Neuronal stem cell (in vitro differentiated cells): ENCODE measurements around the gene GJA5.
A peak's percentile ranks its signal among the peaks of the same experiment; 100 is the strongest.

ENCODE experiments used
- DNase-seq: peaks from one replicate; pipeline ENCODE4 v3.0.0-alpha.2; 2013; ENCODE audit warnings: low spot score
- H2AFZ ChIP-seq: one replicate; pipeline ENCODE4 v1.6.1; 2013; ENCODE audit warnings: mild to moderate bottlenecking, low read length, inconsistent platforms
- H2AK5ac ChIP-seq: 2 replicates; pipeline ENCODE4 v1.6.1; 2013; ENCODE audit warnings: low read depth, mild to moderate bottlenecking, inconsistent platforms, low read length, moderate library complexity, mixed read lengths
- H2BK120ac ChIP-seq: 2 replicates; pipeline ENCODE4 v1.6.1; 2013; ENCODE audit warnings: low read depth, mild to moderate bottlenecking, inconsistent platforms, low read length, moderate library complexity, mixed read lengths
- H2BK12ac ChIP-seq: one replicate; pipeline ENCODE4 v1.6.1; 2013; ENCODE audit warnings: low read length, inconsistent platforms
- H2BK15ac ChIP-seq: 2 replicates; pipeline ENCODE4 v1.6.1; 2013; ENCODE audit warnings: mild to moderate bottlenecking, low read length, inconsistent platforms, mixed read lengths
- H2BK5ac ChIP-seq: one replicate; pipeline ENCODE4 v1.6.1; 2013; ENCODE audit warnings: inconsistent platforms, mild to moderate bottlenecking, low read length, moderate library complexity
- H3K14ac ChIP-seq: one replicate; pipeline ENCODE4 v1.6.1; 2013; ENCODE audit warnings: low read length, inconsistent platforms
- H3K18ac ChIP-seq: 2 replicates; pipeline ENCODE4 v1.6.1; 2013; ENCODE audit warnings: low read length, inconsistent platforms
- H3K23ac ChIP-seq: 2 replicates; pipeline ENCODE4 v1.6.1; 2013; ENCODE audit warnings: low read depth, mild to moderate bottlenecking, mixed read lengths, low read length, inconsistent platforms; ENCODE audit not compliant: poor library complexity
- H3K27ac ChIP-seq: replicated peaks from 3 replicates; pipeline ENCODE4 v1.5.1; 2013; ENCODE audit warnings: low read length, inconsistent platforms
- H3K27me3 ChIP-seq, 3 experiments: 2 replicates each; pipeline ENCODE4 v1.6.1; 2013; ENCODE audit warnings: low read length in 3 of 3, mild to moderate bottlenecking in 2 of 3, inconsistent platforms in 1 of 3, low read depth in 1 of 3, mixed read lengths in 1 of 3, moderate library complexity in 1 of 3; ENCODE audit not compliant: control insufficient read depth in 3 of 3, insufficient read depth in 3 of 3
- H3K36me3 ChIP-seq, 2 donors: replicated peaks in 1 of 2; 2 replicates each; pipeline ENCODE4 v1.6.1; 2013; ENCODE audit warnings: low read length in 2 of 2; ENCODE audit not compliant: control insufficient read depth in 2 of 2, insufficient read depth in 2 of 2
- H3K4ac ChIP-seq: 2 replicates; pipeline ENCODE4 v1.6.1; 2013; ENCODE audit warnings: inconsistent platforms, mild to moderate bottlenecking, low read length, moderate library complexity
- H3K4me1 ChIP-seq, 2 donors: 1 replicate in 1 of 2; 2 replicates in 1 of 2; pipeline ENCODE4 v1.6.1; 2013; ENCODE audit warnings: low read length in 2 of 2, low read depth in 1 of 2; ENCODE audit not compliant: control insufficient read depth in 2 of 2, insufficient read depth in 1 of 2
- H3K4me2 ChIP-seq: one replicate; pipeline ENCODE4 v1.6.1; 2013; ENCODE audit warnings: mild to moderate bottlenecking, low read length, inconsistent platforms; ENCODE audit not compliant: insufficient read depth, poor library complexity, severe bottlenecking
- H3K4me3 ChIP-seq, 2 donors: 2 replicates each; pipeline ENCODE4 v1.5.1; 2013; ENCODE audit warnings: low read length in 2 of 2, mild to moderate bottlenecking in 2 of 2, inconsistent platforms in 1 of 2, moderate library complexity in 1 of 2
- H3K79me1 ChIP-seq: one replicate; pipeline ENCODE4 v1.6.1; 2013; ENCODE audit warnings: low read depth, mild to moderate bottlenecking, inconsistent platforms, low read length, moderate library complexity
- H3K9ac ChIP-seq: one replicate; pipeline ENCODE4 v1.6.1; 2013; ENCODE audit warnings: mild to moderate bottlenecking, low read depth, low read length, inconsistent platforms; ENCODE audit not compliant: poor library complexity
- H3K9me3 ChIP-seq, 2 donors: replicated peaks in 1 of 2; 2 replicates each; pipeline versions ENCODE3 to v1.6.1; 2013; ENCODE audit warnings: low read length in 2 of 2, mild to moderate bottlenecking in 2 of 2, inconsistent platforms in 1 of 2, low read depth in 1 of 2, mixed read lengths in 1 of 2, moderate library complexity in 1 of 2; ENCODE audit not compliant: control insufficient read depth in 2 of 2, insufficient read depth in 1 of 2
- H4K8ac ChIP-seq: one replicate; pipeline ENCODE4 v1.6.1; 2013; ENCODE audit warnings: low read depth, mild to moderate bottlenecking, inconsistent platforms, low read length, moderate library complexity
- H4K91ac ChIP-seq: one replicate; pipeline ENCODE4 v1.6.1; 2013; ENCODE audit warnings: low read length, low read depth, mild to moderate bottlenecking, inconsistent platforms; ENCODE audit not compliant: poor library complexity
- WGBS, 2 donors: extraction: QIAGEN DNeasy Blood & Tissue Kit; methylation state at CpG; one replicate each; pipeline ENCODE4 v1.1.7; 2013; ENCODE audit warnings: missing lambda C conversion rate in 2 of 2, mixed read lengths in 1 of 2; ENCODE audit not compliant: insufficient read length in 2 of 2, insufficient replicate concordance in 1 of 2; ENCODE audit errors: extremely low coverage in 2 of 2; 5-methylcytosine and 5-hydroxymethylcytosine counted together

The GJA5 gene

GRCh38 chr1:147752511-147752910, 7.9 kb downstream of the GJA5 start:
- no peak for DNase-seq
- no peaks in the 10 kb centered on the region for H3K9me3 ChIP-seq
- WGBS, 2 donors: no CpG with 5 or more reads among the region's 7 CpGs
- no peak overlapping the region for H2AK5ac ChIP-seq
- H3K27me3 ChIP-seq: no peaks in the 10 kb centered on the region
- no peak overlapping the region for H4K91ac ChIP-seq
- peaks cover 0 to 3% of the 10 kb centered on the region in 2 donors for H3K4me1 ChIP-seq
- H3K23ac ChIP-seq: no peak overlapping the region
- H3K36me3 ChIP-seq: no peaks in the 10 kb centered on the region
- no peak overlapping the region for H2BK120ac ChIP-seq
- H3K79me1 ChIP-seq: no peaks in the 10 kb centered on the region
- H4K8ac ChIP-seq: no peak overlapping the region
- H3K4ac ChIP-seq: no peak overlapping the region
- no peak overlapping the region for H2BK12ac ChIP-seq
- H3K18ac ChIP-seq: no peak overlapping the region
- no peak overlapping the region for H2BK15ac ChIP-seq
- H3K14ac ChIP-seq: no peak overlapping the region
- H2AFZ ChIP-seq: no peak overlapping the region
- H3K27ac ChIP-seq: no peak overlapping the region
- no peak overlapping the region for H2BK5ac ChIP-seq
- H3K4me3 ChIP-seq: no peak overlapping the region
- H3K4me2 ChIP-seq: no peak overlapping the region
- H3K9ac ChIP-seq: no peak overlapping the region

GRCh38 chr1:147751346-147751745, 9.1 kb downstream of the GJA5 start:
- H3K4me1 ChIP-seq: no peaks in the 10 kb centered on the region

GRCh38 chr1:147750618-147751217, 9.7 kb downstream of the GJA5 start:
- no peaks in the 10 kb centered on the region for H3K9me3 ChIP-seq
- H3K4me1 ChIP-seq: no peaks in the 10 kb centered on the region
- no peak overlapping the region for H2BK15ac ChIP-seq
- no CpG with 5 or more reads among the region's 7 CpGs for WGBS, 2 donors
- H3K4me3 ChIP-seq: no peak overlapping the region
- no peak overlapping the region for H2AFZ ChIP-seq
- H4K8ac ChIP-seq: no peak overlapping the region
- no peak overlapping the region for H2AK5ac ChIP-seq
- no peak overlapping the region for H3K27ac ChIP-seq
- H3K4ac ChIP-seq: no peak overlapping the region
- H3K36me3 ChIP-seq: no peaks in the 10 kb centered on the region
- no peaks in the 10 kb centered on the region for H3K79me1 ChIP-seq
- H2BK12ac ChIP-seq: no peak overlapping the region
- no peak overlapping the region for H3K18ac ChIP-seq
- no peaks in the 10 kb centered on the region for H3K27me3 ChIP-seq
- no peak overlapping the region for H2BK5ac ChIP-seq
- H3K23ac ChIP-seq: peak overlapping the region; percentile 12
- no peak overlapping the region for H3K14ac ChIP-seq
- no peak overlapping the region for H4K91ac ChIP-seq
- no peak overlapping the region for H3K4me2 ChIP-seq
- no peak for DNase-seq
- H2BK120ac ChIP-seq: no peak overlapping the region
- no peak overlapping the region for H3K9ac ChIP-seq

More at GRCh38 chr1:147751346-147751745, 9.1 kb downstream of the GJA5 start:
- Histone ChIP-seq H3K23ac (no peak overlapping the region), H3K79me1 (no peaks in the 10 kb centered on the region), H2AFZ (no peak overlapping the region), H3K27ac (no peak overlapping the region), H4K91ac (no peak overlapping the region), H3K18ac (no peak overlapping the region), H4K8ac (no peak overlapping the region), H3K9me3 (no peaks in the 10 kb centered on the region), H3K4me3 (no peak overlapping the region), H2BK12ac (no peak overlapping the region), H2BK5ac (no peak overlapping the region), H2BK15ac (no peak overlapping the region), H2BK120ac (no peak overlapping the region), H2AK5ac (no peak overlapping the region), H3K4ac (no peak overlapping the region), H3K14ac (no peak overlapping the region), H3K36me3 (no peaks in the 10 kb centered on the region), H3K27me3 (no peaks in the 10 kb centered on the region), H3K4me2 (no peak overlapping the region), H3K9ac (no peak overlapping the region)
- DNase-seq: no peak
- no CpG with 5 or more reads among the region's 5 CpGs for WGBS, 2 donors

DNA sequence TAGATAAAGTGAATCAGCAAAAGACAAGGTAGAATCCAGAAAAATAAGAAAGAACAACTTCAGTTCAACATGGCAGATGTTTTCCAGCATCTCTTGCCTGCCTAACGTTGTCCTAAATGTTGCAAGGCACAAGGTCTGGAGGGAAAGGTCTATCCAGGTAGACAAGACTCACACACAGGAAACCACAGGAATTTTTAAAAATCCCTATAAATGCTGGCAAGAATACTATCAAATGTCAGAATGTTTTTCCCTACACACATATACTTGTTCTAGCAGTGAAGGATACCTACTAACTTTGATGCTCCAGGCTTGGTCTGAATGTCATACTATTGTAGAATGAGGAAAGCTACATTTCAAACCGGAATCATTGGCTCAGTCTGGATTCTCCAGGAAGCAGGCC, 10.6 kb downstream of the GJA5 start:
- Histone ChIP-seq H3K79me1 (no peaks in the 10 kb centered on the region), H4K91ac (no peak overlapping the region), H2BK5ac (no peak overlapping the region), H3K27me3 (no peaks in the 10 kb centered on the region), H3K18ac (no peak overlapping the region), H3K9me3 (no peaks in the 10 kb centered on the region), H2BK12ac (no peak overlapping the region), H3K4me2 (no peak overlapping the region), H3K23ac (no peak overlapping the region), H2BK15ac (no peak overlapping the region), H3K4me1 (no peaks in the 10 kb centered on the region), H3K14ac (no peak overlapping the region), H2AFZ (no peak overlapping the region), H3K4me3 (no peak overlapping the region), H3K27ac (no peak overlapping the region), H3K4ac (no peak overlapping the region), H2AK5ac (no peak overlapping the region), H2BK120ac (no peak overlapping the region), H3K36me3 (no peaks in the 10 kb centered on the region), H3K9ac (no peak overlapping the region), H4K8ac (no peak overlapping the region)
- no CpG with 5 or more reads among the region's 2 CpGs for WGBS, 2 donors
- no peak for DNase-seq
